Nucleus accumbens (tissue), 56 donors: ENCODE results near the gene CETN3.

Experiments
- DNase-seq, 56 donors: peaks; one replicate each; lab custom pipeline; 2025; lab: John Stamatoyannopoulos, UW

CETN3 gene

DNA sequence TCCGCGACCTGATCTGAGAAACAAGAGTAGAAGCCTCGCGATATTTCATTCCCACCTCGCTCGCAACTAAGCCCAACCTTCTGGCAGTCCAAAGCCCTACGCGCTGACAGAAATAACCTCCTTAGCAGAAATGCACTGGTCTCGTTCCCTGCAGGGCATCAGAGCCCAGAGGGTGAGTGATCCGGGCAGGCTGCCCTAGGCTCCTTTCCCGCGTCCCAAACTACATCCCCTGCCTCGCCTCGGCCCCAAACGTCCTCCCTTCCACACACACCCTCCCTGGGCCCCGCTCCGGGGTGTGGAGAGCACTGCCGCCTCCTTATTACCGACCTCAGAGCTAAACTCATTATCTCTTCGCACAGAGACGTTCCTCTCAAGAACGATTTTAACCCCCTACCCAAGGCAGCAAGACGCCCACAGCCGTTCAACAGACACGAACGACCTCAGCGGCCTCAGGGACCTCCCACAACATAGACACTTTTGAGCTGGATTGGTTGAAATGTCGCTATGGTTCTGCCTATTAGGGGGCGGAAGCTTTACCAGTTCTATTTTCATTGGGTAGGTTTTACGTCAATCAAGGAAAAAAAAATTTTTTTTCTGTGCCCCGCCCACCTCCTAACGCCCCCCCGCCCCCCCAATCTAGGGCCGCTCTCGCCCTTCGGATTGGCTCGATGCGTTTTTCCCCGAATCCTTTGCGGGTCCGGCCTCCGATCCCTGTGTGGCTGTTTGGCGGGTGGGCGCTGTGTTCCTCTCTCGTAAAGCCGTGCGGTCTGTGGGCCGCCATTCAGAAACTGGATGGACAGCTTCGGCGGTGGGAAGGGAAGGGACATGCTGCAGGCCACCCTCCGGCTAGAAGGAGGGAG is at the start of gene CETN3:
Gene CETN3 (minus strand): TSS at position 439 of the 860 bp plus-strand sequence. CDS start 95 bp downstream, at position 344.
- peak; percentile 59 to 99 (median 94) for DNase-seq

GRCh38 chr5:90446961-90447360 is 37.4 kb upstream of the CETN3 start:
- DNase-seq: no peak

DNA sequence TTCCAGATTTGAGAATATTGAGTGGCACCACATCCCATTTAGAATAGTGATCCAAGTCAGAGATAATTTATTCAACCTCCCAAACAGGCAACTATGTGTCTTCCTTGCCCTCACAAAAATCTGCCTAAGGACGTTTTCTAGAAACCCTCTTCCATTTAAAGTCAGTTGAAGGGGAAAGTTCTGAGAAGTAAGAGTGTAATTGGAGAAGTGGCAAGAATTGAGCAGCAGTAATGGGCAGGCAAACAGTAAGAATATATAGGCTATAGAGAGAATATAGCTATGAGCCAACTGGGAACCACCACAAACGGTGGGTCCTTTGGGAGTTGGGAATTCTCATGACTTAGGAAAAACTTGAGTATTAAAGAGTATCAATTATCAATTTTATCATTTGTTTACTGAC is 31.1 kb upstream of the CETN3 start:
- DNase-seq: no peak

- no peak for DNase-seq
Measured at GRCh38 chr5:90438100-90438499, 28.5 kb upstream of the CETN3 start.

- no peak for DNase-seq
Measured at GRCh38 chr5:90437663-90438062, 28.1 kb upstream of the CETN3 start.

- DNase-seq: peak in 24 of 56 donors; percentile 0 to 61 (median 17)
Measured at GRCh38 chr5:90434116-90434714, 24.7 kb upstream of the CETN3 start.

- DNase-seq: no peak
Measured at GRCh38 chr5:90424245-90424644, 14.7 kb upstream of the CETN3 start.

DNA sequence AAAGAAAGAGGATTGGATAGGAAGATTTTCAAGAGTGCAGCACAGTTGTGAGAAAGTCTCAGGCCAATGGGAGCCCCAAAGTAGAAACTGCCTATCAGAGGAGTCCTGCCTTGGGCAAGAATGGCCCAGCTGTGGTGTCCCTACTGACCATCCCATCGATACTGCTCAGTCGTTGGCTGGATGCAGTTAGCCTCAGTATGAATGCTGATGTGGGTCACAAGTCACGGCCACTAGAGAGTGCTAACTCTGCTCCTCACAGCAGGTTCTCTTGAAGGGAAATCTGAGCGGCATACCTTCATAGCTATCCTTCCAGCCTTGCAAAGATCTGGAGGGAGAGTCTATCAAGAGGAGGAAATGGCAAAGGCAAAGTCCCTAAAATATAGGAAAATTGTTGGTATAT is 11.6 kb upstream of the CETN3 start:
- no peak for DNase-seq

DNA sequence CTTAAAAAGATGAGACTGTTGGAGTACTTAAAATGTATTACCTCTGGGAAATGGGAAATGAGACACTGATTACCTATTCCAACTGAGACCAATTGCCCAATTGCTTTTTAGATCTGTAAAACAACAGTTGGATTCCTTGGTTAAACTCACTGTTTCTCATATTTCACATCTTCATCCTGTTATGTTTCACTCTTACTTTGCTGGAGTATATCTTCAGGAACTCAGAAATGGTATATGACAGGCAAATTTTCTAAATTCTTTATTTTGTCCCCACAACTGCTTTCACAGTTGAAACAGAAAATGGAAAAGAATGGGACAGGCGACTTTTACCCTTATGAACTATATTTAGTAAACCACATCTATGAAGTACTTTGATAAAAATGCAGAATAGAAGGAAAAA is 8.7 kb upstream of the CETN3 start:
- no peak for DNase-seq

- DNase-seq: peak in 1 of 56 donors; percentile 21
Measured at GRCh38 chr5:90410178-90410762, 714 bp upstream of the CETN3 start.

GRCh38 chr5:90408571-90409317 is 812 bp downstream of the CETN3 start:
- peak in 1 of 56 donors; percentile 30 for DNase-seq

GRCh38 chr5:90406466-90406865 is 3.1 kb downstream of the CETN3 start:
- no peak for DNase-seq

DNA sequence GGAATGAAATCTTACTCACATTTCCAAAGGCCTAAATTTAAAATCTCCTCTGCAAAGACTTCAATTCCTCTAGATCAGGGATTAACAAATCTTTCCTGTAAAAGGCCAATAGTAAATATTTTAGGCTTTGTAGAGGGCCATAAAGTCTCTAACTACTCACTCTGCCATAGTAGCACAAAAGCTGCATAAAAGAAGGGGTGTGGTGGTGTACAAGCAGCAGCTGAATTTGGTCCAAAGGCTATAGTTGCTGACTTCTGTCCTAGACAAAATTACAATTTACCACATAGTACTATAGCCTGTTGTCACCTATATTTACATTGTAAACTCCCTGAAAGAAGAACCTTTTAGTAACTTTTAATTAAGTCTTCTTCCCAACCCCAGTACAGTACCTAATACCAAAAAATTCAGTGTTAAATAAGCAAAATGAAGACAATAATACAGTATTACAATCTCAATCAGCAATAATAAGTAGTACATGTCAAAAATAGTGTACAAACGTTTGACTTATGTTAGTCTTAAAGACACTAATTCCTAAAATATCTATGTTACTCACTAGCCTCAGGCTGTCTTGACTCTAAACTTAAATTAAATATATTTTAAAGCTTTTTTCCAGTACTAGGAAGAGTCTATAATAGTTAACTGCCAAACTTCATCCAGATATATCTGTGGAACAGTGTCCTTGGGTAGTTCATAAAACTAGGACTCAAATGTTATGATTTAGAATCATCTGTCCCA is 6.9 kb downstream of the CETN3 start:
- DNase-seq: no peak

DNA sequence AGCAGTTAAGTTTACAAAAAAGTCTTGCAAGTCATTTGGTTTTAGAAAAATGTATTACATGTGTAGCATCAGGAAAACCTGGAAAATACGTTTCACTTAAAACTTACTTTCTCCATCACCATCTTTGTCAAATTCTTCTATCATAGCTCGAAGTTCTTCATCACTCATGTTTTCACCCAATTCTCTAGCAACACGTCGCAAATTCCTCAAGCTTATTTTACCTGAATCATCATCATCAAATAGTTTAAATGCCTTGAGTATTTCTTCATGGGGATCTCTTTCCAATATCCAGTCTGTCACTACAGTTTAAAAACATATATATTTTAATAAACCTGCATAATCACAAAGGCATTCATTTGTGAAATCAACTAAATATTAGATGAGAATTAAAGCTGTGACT is 10.3 kb downstream of the CETN3 start:
- no peak for DNase-seq

DNA sequence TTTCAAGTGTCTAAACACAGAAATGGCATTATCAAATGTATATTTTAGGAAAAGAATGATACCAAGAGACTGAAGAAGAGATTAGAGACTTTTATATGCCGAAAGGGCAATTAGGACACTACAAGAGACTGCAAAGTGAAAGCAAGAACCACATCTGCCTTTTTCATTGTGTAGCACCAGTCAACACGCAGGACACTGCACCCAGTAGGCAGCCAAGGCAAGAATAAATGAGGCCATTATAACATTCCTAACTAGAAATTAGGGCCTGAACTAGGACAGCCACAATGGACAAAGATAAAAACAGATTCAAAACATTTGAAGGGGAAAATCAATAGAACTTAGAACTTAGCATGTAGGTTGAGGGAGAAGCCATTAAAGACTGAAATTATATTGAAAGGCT is 10.8 kb downstream of the CETN3 start:
- peak in 21 of 56 donors; percentile 1 to 44 (median 12) for DNase-seq

GRCh38 chr5:90395005-90395404 is 14.6 kb downstream of the CETN3 start:
- no peak for DNase-seq

DNA sequence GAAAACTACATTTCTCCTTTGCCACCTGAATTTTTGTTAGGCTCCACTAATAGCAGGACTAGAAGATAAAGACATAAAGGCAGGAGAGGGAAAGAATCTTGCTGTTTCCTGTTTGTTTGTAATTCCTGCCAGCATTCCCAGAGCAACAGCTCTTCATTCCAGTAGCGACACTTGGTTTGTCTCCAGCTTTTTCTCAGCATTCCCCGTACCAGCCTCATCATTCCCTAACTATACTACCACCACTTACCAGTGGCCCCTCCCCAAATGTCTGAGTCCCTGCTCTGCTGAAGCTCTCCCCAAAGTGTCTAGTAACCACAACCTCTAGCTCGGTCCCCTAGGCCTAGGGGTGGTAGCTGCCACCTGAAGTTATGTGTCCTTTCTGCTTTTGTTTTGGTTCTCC is 18.6 kb downstream of the CETN3 start:
- DNase-seq: no peak

DNA sequence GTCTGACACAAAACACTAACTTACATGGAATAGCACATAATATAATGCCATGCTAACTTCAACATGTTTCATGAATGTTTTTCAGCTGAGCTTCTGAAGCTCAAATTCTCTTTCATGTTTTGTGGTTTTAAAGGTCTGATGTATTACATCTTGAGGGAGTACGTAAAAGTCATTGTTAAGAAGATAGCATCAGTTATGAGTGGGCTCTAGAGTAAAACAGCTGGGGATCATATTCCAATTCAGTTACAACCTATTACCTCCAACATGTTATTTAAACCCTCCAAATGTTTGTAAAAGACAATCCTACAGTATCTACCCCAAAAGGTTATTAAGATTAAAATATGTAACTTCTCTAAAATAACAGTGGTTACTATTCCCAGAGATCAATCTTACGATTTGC is 19.2 kb downstream of the CETN3 start:
- DNase-seq: no peak

DNA sequence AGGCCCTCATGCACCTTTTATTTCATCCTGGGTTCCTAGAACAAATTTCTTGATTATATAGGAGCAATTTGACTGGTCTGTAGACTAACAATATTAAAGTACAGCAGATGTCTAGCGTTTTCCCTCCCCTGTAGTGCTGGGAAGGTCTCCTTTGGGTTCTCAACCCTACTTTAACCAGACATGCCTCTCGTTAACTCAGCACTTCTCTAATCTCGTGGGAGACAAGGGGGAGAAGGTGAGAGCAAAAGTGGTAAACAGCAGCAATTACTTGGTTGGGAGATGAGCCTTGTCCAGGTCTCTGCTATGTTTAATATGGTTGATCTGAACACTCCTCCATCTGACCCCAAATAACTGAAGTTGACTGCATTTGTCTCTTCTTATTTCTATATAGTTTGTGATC is 22.0 kb downstream of the CETN3 start:
- DNase-seq: no peak

GRCh38 chr5:90386099-90386710 is 23.4 kb downstream of the CETN3 start:
- DNase-seq: no peak
